Endothelial cell of umbilical vein (primary cell): Measurements from ENCODE around the gene BACH2.

Experiments
- POLR2A ChIP-seq: IDR thresholded peaks from 2 replicates; pipeline ENCODE4 v1.6.1; 2012; ENCODE audit warnings: low read depth, mild to moderate bottlenecking, control low read depth, low read length
- TF ChIP-seq, protein P1 (sequence below), 2 donors: IDR thresholded peaks; 1 replicate in 1 of 2; 2 replicates in 1 of 2; pipeline ENCODE4 v1.5.1; 2011; ENCODE audit warnings: low read length in 2 of 2, mild to moderate bottlenecking in 2 of 2, moderate library complexity in 2 of 2, control low read depth in 1 of 2, inconsistent platforms in 1 of 2, low read depth in 1 of 2; ENCODE audit not compliant: insufficient read depth in 1 of 2; ENCODE audit errors: extremely low read depth in 1 of 2

DNA sequence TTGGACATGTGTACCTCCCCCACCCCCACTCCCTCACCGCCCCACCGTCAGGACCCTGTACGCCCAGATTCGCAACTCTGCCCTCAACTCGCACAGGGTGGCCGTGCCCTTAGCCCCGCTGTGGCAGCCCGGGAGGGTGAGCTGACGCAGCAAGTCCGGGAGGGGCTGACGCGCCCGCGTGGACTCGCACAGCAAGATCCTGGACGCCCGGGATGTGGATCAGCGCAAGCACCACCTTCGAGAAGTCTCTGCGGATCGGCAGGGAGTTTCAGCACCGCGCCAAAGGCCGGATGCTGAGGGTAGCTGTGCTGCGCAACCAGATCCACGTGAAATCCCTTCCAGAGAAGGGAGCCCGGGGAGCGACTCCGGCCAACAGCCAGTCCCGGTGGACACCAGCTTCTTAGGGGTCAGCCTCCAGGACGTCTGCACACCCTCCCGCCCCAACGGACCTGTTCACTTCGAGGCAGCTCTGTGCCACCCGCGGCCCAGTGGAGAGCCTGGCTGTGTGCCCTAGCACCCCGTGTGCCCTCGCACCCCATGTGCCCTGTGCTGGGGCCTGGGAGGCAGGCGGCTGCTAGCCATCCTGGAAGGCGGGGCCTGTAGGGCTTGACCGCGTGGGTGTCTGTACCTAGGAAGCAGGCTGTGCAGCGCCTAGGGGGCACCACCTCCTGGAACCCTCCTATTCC lies 409.0 kb downstream of the BACH2 start:
- TF ChIP-seq, protein P1, sequence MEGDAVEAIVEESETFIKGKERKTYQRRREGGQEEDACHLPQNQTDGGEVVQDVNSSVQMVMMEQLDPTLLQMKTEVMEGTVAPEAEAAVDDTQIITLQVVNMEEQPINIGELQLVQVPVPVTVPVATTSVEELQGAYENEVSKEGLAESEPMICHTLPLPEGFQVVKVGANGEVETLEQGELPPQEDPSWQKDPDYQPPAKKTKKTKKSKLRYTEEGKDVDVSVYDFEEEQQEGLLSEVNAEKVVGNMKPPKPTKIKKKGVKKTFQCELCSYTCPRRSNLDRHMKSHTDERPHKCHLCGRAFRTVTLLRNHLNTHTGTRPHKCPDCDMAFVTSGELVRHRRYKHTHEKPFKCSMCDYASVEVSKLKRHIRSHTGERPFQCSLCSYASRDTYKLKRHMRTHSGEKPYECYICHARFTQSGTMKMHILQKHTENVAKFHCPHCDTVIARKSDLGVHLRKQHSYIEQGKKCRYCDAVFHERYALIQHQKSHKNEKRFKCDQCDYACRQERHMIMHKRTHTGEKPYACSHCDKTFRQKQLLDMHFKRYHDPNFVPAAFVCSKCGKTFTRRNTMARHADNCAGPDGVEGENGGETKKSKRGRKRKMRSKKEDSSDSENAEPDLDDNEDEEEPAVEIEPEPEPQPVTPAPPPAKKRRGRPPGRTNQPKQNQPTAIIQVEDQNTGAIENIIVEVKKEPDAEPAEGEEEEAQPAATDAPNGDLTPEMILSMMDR (IDR thresholded peaks at IDR 0.05; ENCODE audit: extremely low read depth in 1 of 2, insufficient read depth in 1 of 2, low read depth in 1 of 2, low read length in 2 of 2) = no peak
- TF ChIP-seq POLR2A = no peak
